Measurements from ENCODE around the gene ARHGDIB.

Gene ARHGDIB

GRCh38 chr12:14911131-14911530 is 50.3 kb downstream of the ARHGDIB start:
- TF ChIP-seq MAX (IDR thresholded peaks at IDR 0.05) = no peak
- no peak for TF ChIP-seq ZBTB7A (IDR thresholded peaks at IDR 0.05; ENCODE audit: low read depth)
- TF ChIP-seq EGR1 (IDR thresholded peaks at IDR 0.05) = no peak
- TF ChIP-seq CREB1 (IDR thresholded peaks at IDR 0.05; ENCODE audit: low read depth) = no peak
- TF ChIP-seq REST (IDR thresholded peaks at IDR 0.05; ENCODE audit: low read depth) = no peak
- TF ChIP-seq YY1 (IDR thresholded peaks at IDR 0.05; ENCODE audit: low read depth) = no peak
- TF ChIP-seq TEAD4 (IDR thresholded peaks at IDR 0.05) = no peak
- no peak for TF ChIP-seq RAD21 (IDR thresholded peaks at IDR 0.05; ENCODE audit: low read depth)
- TF ChIP-seq USF1 (IDR thresholded peaks at IDR 0.05) = no peak
- TF ChIP-seq CEBPB (IDR thresholded peaks at IDR 0.05) = no peak
- TF ChIP-seq TCF12 (IDR thresholded peaks at IDR 0.05; ENCODE audit: low read depth) = no peak
- no peak for TF ChIP-seq FOXM1 (IDR thresholded peaks at IDR 0.05; ENCODE audit: borderline replicate concordance, low read depth)
- TF ChIP-seq TAF1 (IDR thresholded peaks at IDR 0.05; ENCODE audit: low read depth) = no peak
- TF ChIP-seq NFIC (IDR thresholded peaks at IDR 0.05) = no peak
- TF ChIP-seq EP300 (IDR thresholded peaks at IDR 0.05; ENCODE audit: borderline replicate concordance) = no peak

- no peak for TF ChIP-seq MAX (IDR thresholded peaks at IDR 0.05)
- no peak for TF ChIP-seq TAF1 (IDR thresholded peaks at IDR 0.05; ENCODE audit: low read depth)
- TF ChIP-seq CREB1 (IDR thresholded peaks at IDR 0.05; ENCODE audit: low read depth) = no peak
- TF ChIP-seq NFIC (IDR thresholded peaks at IDR 0.05) = no peak
- TF ChIP-seq EP300 (IDR thresholded peaks at IDR 0.05; ENCODE audit: borderline replicate concordance) = no peak
- no peak for TF ChIP-seq YY1 (IDR thresholded peaks at IDR 0.05; ENCODE audit: low read depth)
- TF ChIP-seq EGR1 (IDR thresholded peaks at IDR 0.05) = no peak
- no peak for TF ChIP-seq TEAD4 (IDR thresholded peaks at IDR 0.05)
- no peak for TF ChIP-seq RAD21 (IDR thresholded peaks at IDR 0.05; ENCODE audit: low read depth)
- TF ChIP-seq USF1 (IDR thresholded peaks at IDR 0.05) = no peak
- TF ChIP-seq FOXM1 (IDR thresholded peaks at IDR 0.05; ENCODE audit: borderline replicate concordance, low read depth) = no peak
- TF ChIP-seq CEBPB (IDR thresholded peaks at IDR 0.05) = no peak
- no peak for TF ChIP-seq REST (IDR thresholded peaks at IDR 0.05; ENCODE audit: low read depth)
- TF ChIP-seq TCF12 (IDR thresholded peaks at IDR 0.05; ENCODE audit: low read depth) = no peak
- no peak for TF ChIP-seq ZBTB7A (IDR thresholded peaks at IDR 0.05; ENCODE audit: low read depth)
These were observed 51.1 kb downstream of the ARHGDIB start for GRCh38 chr12:14910090-14910915.

- TF ChIP-seq MAX (IDR thresholded peaks at IDR 0.05) (no peak), ZBTB7A (IDR thresholded peaks at IDR 0.05; ENCODE audit: low read depth) (no peak), EP300 (IDR thresholded peaks at IDR 0.05; ENCODE audit: borderline replicate concordance) (no peak), EGR1 (IDR thresholded peaks at IDR 0.05) (no peak)
These were observed 53.4 kb downstream of the ARHGDIB start for GRCh38 chr12:14907953-14908352.

GRCh38 chr12:14906114-14906513 is 55.3 kb downstream of the ARHGDIB start:
- TF ChIP-seq FOXM1 (IDR thresholded peaks at IDR 0.05; ENCODE audit: borderline replicate concordance, low read depth) (no peak), TCF12 (IDR thresholded peaks at IDR 0.05; ENCODE audit: low read depth) (no peak), YY1 (IDR thresholded peaks at IDR 0.05; ENCODE audit: low read depth) (no peak), EGR1 (IDR thresholded peaks at IDR 0.05) (no peak), TEAD4 (IDR thresholded peaks at IDR 0.05) (no peak), ZBTB7A (IDR thresholded peaks at IDR 0.05; ENCODE audit: low read depth) (no peak)

GRCh38 chr12:14905269-14906004 is 56.0 kb downstream of the ARHGDIB start:
- no peak for TF ChIP-seq RAD21 (IDR thresholded peaks at IDR 0.05; ENCODE audit: low read depth)
- no peak for TF ChIP-seq FOXM1 (IDR thresholded peaks at IDR 0.05; ENCODE audit: borderline replicate concordance, low read depth)
- no peak for TF ChIP-seq ZBTB7A (IDR thresholded peaks at IDR 0.05; ENCODE audit: low read depth)

Measured in Ishikawa (cell line).